WTC11 (cell line): Measurements from ENCODE around the gene GNAS-AS1. TPM values are rescaled to one million over a fixed set of nuclear protein-coding genes. Genes with fewer than 3 reads are reported as not detected.
A peak's percentile ranks its signal among the peaks of the same experiment; 100 is the strongest.

Source experiments
- ATAC-seq: fragments of 200-7000 bp; cut with Tn5 transposase; 2 replicates; pipeline ENCODE4 v1.10.0; 2021; ENCODE audit warnings: mild to moderate bottlenecking, moderate library complexity
- CTCF ChIA-PET: fragments of 300-600 bp; sonication (Branson Sonifier 250); formaldehyde crosslinking; loops from one replicate; lab custom pipeline; 2021; ENCODE audit warnings: antibody characterized with exemption; lab: Charles Lee
- POLR2A ChIA-PET: fragments of 350-600 bp; sonication (Branson Sonifier 250); formaldehyde crosslinking; loops from one replicate; lab custom pipeline; 2021; ENCODE audit warnings: antibody characterized with exemption; lab: Charles Lee
- DNase-seq: peaks from one replicate; pipeline ENCODE4 v3.0.0; 2021; ENCODE audit warnings: low spot score
- H3K27ac Mint-ChIP-seq: 2 replicates; pipeline ENCODE4 v1.8.0; 2021; ENCODE audit warnings: mixed read lengths
- H3K27me3 Mint-ChIP-seq: 2 replicates; pipeline ENCODE4 v1.8.0; 2021; ENCODE audit warnings: low read depth, mild to moderate bottlenecking, moderate library complexity, mixed read lengths
- H3K36me3 Mint-ChIP-seq: 2 replicates; pipeline ENCODE4 v1.8.0; 2021; ENCODE audit warnings: mixed read lengths
- H3K4me1 Mint-ChIP-seq: 2 replicates; pipeline ENCODE4 v1.8.0; 2022; ENCODE audit warnings: mixed read lengths
- H3K4me3 Mint-ChIP-seq: 2 replicates; pipeline ENCODE4 v1.8.0; 2021; ENCODE audit warnings: mild to moderate bottlenecking, moderate library complexity, mixed read lengths
- H3K9me3 Mint-ChIP-seq: 2 replicates; pipeline ENCODE4 v1.8.0; 2021; ENCODE audit warnings: mixed read lengths
- E2F5 ChIP-seq: sonication (generic); formaldehyde crosslinking; IDR thresholded peaks from 2 replicates; pipeline ENCODE4 v1.8.1; 2022; ENCODE audit warnings: mild to moderate bottlenecking, moderate library complexity, missing genetic modification reagents
- GABPB1 ChIP-seq: sonication (generic); formaldehyde crosslinking; IDR thresholded peaks from 2 replicates; pipeline ENCODE4 v1.8.1; 2023; ENCODE audit warnings: mild to moderate bottlenecking, missing genetic modification reagents
- HMGXB4 ChIP-seq: sonication (generic); formaldehyde crosslinking; IDR thresholded peaks from 2 replicates; pipeline ENCODE4 v1.8.1; 2023; ENCODE audit warnings: mild to moderate bottlenecking, moderate library complexity, missing genetic modification reagents
- MAX ChIP-seq: sonication (generic); formaldehyde crosslinking; IDR thresholded peaks from 2 replicates; pipeline ENCODE4 v1.8.0; 2022; ENCODE audit warnings: mild to moderate bottlenecking, missing genetic modification reagents
- NFE2L1 ChIP-seq: sonication (generic); formaldehyde crosslinking; IDR thresholded peaks from 2 replicates; pipeline ENCODE4 v1.8.1; 2023; ENCODE audit warnings: missing genetic modification reagents
- STAT6 ChIP-seq: sonication (generic); formaldehyde crosslinking; conservative IDR thresholded peaks from 2 replicates; pipeline ENCODE4 v1.8.1; 2023; ENCODE audit warnings: mild to moderate bottlenecking, low read depth, missing genetic modification reagents, moderate library complexity
- TCF7 ChIP-seq: sonication (generic); formaldehyde crosslinking; IDR thresholded peaks from 2 replicates; pipeline ENCODE4 v1.8.0; 2022; ENCODE audit warnings: mild to moderate bottlenecking, low read depth, missing genetic modification reagents, moderate library complexity
- TEAD4 ChIP-seq: sonication (generic); formaldehyde crosslinking; IDR thresholded peaks from 2 replicates; pipeline ENCODE4 v1.8.0; 2022; ENCODE audit warnings: mild to moderate bottlenecking, missing genetic modification reagents
- TP53 ChIP-seq: sonication (generic); formaldehyde crosslinking; IDR thresholded peaks from 2 replicates; pipeline ENCODE4 v1.8.1; 2023; ENCODE audit warnings: mild to moderate bottlenecking, missing genetic modification reagents
- ZNF263 ChIP-seq: sonication (generic); formaldehyde crosslinking; IDR thresholded peaks from 2 replicates; pipeline ENCODE4 v1.8.1; 2022; ENCODE audit warnings: low read depth, mild to moderate bottlenecking, moderate library complexity, missing genetic modification reagents
- ZNF396 ChIP-seq: fragments of 250-450 bp; sonication (Bioruptor Pico); IDR thresholded peaks from 2 replicates; pipeline ENCODE4 v1.8.0; 2021; ENCODE audit warnings: mild to moderate bottlenecking, moderate library complexity, borderline replicate concordance
- ZNF423 ChIP-seq: fragments of 250-450 bp; sonication (Bioruptor Pico); IDR thresholded peaks from 2 replicates; pipeline ENCODE4 v2.1.2; 2022; ENCODE audit warnings: mild to moderate bottlenecking, moderate library complexity
- ZSCAN18 ChIP-seq: fragments of 250-450 bp; sonication (Bioruptor Pico); IDR thresholded peaks from 2 replicates; pipeline ENCODE4 v2.1.2; 2022; ENCODE audit warnings: mild to moderate bottlenecking, moderate library complexity
- total RNA-seq: library from RNA; stranded (reverse); gene quantifications from 3 replicates; pipeline ENCODE4 v1.2.3, GENCODE V29; 2021
- TF ChIP-seq, protein P1 (sequence below): fragments of 250-450 bp; sonication (Bioruptor Pico); IDR thresholded peaks from 2 replicates; pipeline ENCODE4 v1.9.0; 2021; ENCODE audit warnings: mild to moderate bottlenecking
- TF ChIP-seq, protein P2 (sequence below): sonication (generic); formaldehyde crosslinking; IDR thresholded peaks from 2 replicates; pipeline ENCODE4 v1.8.0; 2022; ENCODE audit warnings: mild to moderate bottlenecking, missing genetic modification reagents
- TF ChIP-seq, protein P3 (sequence below): fragments of 250-450 bp; sonication (Bioruptor Pico); IDR thresholded peaks from 2 replicates; pipeline ENCODE4 v1.9.0; 2021; ENCODE audit warnings: mild to moderate bottlenecking, borderline replicate concordance

Gene GNAS-AS1
- total RNA-seq, 1 experiment from 2014 or later: 12.2 TPM

DNA sequence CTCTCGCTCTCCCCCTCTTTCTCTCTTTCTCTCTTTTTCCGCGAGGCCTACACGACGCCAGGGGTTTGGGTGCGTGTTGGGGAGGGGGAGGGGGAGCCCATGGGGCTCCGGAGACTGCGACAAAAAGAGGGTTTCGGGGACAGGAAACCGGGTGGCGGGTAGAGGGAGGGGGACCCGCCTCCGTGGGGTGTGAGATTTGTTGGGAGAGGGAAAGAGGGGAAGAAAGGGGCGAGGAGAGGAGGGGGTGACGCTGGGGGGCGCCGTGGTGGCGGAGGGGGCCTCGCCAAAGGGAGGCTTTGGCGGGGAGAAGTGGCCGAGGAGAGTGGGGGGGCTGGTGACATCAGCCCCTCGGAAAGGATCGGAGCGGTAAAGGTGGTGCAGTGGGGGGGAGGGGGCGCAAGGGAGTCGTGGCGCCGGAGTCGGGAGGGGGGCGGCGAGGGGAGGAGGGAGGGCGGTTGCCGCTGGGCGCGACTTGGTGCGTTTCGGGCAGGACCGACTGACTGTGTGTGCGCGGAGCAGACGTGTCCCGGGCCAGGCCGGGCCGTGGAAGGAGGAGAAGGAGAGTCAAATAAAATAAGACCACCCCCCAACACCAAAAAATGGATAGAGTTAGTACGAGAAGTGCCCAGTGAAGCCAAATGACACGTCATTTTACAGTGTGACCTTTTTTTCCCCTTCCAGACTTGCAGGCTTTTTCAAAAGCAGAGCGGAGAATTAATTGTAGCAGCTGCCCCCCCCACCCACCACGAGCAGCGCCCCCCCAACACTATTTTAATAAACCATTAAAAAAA is 41.6 kb upstream of the GNAS-AS1 start:
- Mint-ChIP-seq H3K27me3 (no peaks in the 10 kb centered on the region), H3K36me3 (peaks cover 19% of the 10 kb centered on the region)
- DNase-seq: peak; percentile 73
- peak; percentile 42; the same call in 1 of the 2 replicates for TF ChIP-seq GABPB1 (CRISPR knock-in tag)
- TF ChIP-seq HMGXB4 (CRISPR knock-in tag): 0 out of 2 replicates have a peak, but pooled peaks have one; percentile 12
- TF ChIP-seq, protein P1, sequence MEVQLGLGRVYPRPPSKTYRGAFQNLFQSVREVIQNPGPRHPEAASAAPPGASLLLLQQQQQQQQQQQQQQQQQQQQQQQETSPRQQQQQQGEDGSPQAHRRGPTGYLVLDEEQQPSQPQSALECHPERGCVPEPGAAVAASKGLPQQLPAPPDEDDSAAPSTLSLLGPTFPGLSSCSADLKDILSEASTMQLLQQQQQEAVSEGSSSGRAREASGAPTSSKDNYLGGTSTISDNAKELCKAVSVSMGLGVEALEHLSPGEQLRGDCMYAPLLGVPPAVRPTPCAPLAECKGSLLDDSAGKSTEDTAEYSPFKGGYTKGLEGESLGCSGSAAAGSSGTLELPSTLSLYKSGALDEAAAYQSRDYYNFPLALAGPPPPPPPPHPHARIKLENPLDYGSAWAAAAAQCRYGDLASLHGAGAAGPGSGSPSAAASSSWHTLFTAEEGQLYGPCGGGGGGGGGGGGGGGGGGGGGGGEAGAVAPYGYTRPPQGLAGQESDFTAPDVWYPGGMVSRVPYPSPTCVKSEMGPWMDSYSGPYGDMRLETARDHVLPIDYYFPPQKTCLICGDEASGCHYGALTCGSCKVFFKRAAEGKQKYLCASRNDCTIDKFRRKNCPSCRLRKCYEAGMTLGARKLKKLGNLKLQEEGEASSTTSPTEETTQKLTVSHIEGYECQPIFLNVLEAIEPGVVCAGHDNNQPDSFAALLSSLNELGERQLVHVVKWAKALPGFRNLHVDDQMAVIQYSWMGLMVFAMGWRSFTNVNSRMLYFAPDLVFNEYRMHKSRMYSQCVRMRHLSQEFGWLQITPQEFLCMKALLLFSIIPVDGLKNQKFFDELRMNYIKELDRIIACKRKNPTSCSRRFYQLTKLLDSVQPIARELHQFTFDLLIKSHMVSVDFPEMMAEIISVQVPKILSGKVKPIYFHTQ: no peak
- TF ChIP-seq ZSCAN18 (CRISPR knock-in tag): no peak
- no peak for TF ChIP-seq ZNF396 (CRISPR knock-in tag)
- TF ChIP-seq E2F5 (CRISPR knock-in tag): 0 out of 2 replicates have a peak, but pooled peaks have one; percentile 7
- TF ChIP-seq ZNF263 (CRISPR knock-in tag): no peak
- TF ChIP-seq TEAD4 (CRISPR knock-in tag): no peak
- TF ChIP-seq, all 79 proteins: peak for 3
- peak; percentile 5 for ATAC-seq
- Mint-ChIP-seq H3K4me1 (peaks cover 53% of the 10 kb centered on the region), H3K9me3 (no peaks in the 10 kb centered on the region), H3K4me3 (peak overlapping the region; percentile 94), H3K27ac (peak overlapping the region; percentile 97)
- CTCF ChIA-PET: interaction anchor here (1.1 kb wide), 1 partner anchor 22 kb away, joined by 4 read pairs; no protein-coding TSS in a partner anchor
- POLR2A ChIA-PET: no interaction called here

GRCh38 chr20:58891718-58892140 is 41.0 kb upstream of the GNAS-AS1 start:
- Mint-ChIP-seq H3K9me3 (no peaks in the 10 kb centered on the region), H3K27me3 (no peaks in the 10 kb centered on the region), H3K4me3 (peak overlapping the region; percentile 94), H3K36me3 (peaks cover 15% of the 10 kb centered on the region), H3K27ac (peak overlapping the region; percentile 90), H3K4me1 (peaks cover 52% of the 10 kb centered on the region)
- ChIA-PET POLR2A (no interaction called here), CTCF (interaction anchor here (1.1 kb wide), 1 partner anchor 21 kb away, joined by 4 read pairs; no protein-coding TSS in a partner anchor)
- DNase-seq (peak; percentile 57), ATAC-seq (no peak)
- TF ChIP-seq MAX (CRISPR knock-in tag) (no peak), ZNF423 (CRISPR knock-in tag) (no peak), TP53 (no peak), NFE2L1 (CRISPR knock-in tag) (no peak), STAT6 (no peak), TCF7 (CRISPR knock-in tag) (no peak)
- TF ChIP-seq, protein P2, sequence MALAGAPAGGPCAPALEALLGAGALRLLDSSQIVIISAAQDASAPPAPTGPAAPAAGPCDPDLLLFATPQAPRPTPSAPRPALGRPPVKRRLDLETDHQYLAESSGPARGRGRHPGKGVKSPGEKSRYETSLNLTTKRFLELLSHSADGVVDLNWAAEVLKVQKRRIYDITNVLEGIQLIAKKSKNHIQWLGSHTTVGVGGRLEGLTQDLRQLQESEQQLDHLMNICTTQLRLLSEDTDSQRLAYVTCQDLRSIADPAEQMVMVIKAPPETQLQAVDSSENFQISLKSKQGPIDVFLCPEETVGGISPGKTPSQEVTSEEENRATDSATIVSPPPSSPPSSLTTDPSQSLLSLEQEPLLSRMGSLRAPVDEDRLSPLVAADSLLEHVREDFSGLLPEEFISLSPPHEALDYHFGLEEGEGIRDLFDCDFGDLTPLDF: no peak
- TF ChIP-seq, protein P3, sequence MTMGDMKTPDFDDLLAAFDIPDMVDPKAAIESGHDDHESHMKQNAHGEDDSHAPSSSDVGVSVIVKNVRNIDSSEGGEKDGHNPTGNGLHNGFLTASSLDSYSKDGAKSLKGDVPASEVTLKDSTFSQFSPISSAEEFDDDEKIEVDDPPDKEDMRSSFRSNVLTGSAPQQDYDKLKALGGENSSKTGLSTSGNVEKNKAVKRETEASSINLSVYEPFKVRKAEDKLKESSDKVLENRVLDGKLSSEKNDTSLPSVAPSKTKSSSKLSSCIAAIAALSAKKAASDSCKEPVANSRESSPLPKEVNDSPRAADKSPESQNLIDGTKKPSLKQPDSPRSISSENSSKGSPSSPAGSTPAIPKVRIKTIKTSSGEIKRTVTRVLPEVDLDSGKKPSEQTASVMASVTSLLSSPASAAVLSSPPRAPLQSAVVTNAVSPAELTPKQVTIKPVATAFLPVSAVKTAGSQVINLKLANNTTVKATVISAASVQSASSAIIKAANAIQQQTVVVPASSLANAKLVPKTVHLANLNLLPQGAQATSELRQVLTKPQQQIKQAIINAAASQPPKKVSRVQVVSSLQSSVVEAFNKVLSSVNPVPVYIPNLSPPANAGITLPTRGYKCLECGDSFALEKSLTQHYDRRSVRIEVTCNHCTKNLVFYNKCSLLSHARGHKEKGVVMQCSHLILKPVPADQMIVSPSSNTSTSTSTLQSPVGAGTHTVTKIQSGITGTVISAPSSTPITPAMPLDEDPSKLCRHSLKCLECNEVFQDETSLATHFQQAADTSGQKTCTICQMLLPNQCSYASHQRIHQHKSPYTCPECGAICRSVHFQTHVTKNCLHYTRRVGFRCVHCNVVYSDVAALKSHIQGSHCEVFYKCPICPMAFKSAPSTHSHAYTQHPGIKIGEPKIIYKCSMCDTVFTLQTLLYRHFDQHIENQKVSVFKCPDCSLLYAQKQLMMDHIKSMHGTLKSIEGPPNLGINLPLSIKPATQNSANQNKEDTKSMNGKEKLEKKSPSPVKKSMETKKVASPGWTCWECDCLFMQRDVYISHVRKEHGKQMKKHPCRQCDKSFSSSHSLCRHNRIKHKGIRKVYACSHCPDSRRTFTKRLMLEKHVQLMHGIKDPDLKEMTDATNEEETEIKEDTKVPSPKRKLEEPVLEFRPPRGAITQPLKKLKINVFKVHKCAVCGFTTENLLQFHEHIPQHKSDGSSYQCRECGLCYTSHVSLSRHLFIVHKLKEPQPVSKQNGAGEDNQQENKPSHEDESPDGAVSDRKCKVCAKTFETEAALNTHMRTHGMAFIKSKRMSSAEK (CRISPR knock-in tag): no peak
